ENCODE results near the gene TAF13. TPM values are rescaled to one million over a fixed set of nuclear protein-coding genes. Genes with fewer than 3 reads are reported as not detected.

Gene TAF13
- polyA plus RNA-seq, 1 experiment = 81.9 TPM

- Histone ChIP-seq H3K27me3 (ENCODE audit: control insufficient read depth, insufficient read depth, low read length) (no peaks in the 10 kb centered on the region), H3K9me3 (ENCODE audit: control insufficient read depth, insufficient read depth, low read length) (peaks cover 5% of the 10 kb centered on the region; the same call in 1 of the 2 replicates), H3K4me3 (ENCODE audit: low read depth, low read length) (no peak overlapping the region), H3K27ac (ENCODE audit: low read depth, low read length) (no peak overlapping the region)
- POLR2A ChIA-PET = no interaction called here
- no peak for TF ChIP-seq CTCF (IDR thresholded peaks at IDR 0.05; ENCODE audit: low read depth, low read length)
- CTCF ChIA-PET = interaction anchor here (1.0 to 1.3 kb wide), 3 partner anchors 15 to 18 kb away, joined by 3 to 6 read pairs (median 6); a partner anchor contains a TSS
- DNase-seq (ENCODE audit: low read depth, low spot score) = no peak
These were observed 19.1 kb upstream of the TAF13 start for GRCh38 chr1:109094871-109095270.

GRCh38 chr1:109094377-109094803 lies 18.6 kb upstream of the TAF13 start:
- peak; percentile 49 for DNase-seq (ENCODE audit: low read depth, low spot score)
- CTCF ChIA-PET = interaction anchor here (1.0 to 1.3 kb wide), 3 partner anchors 16 to 19 kb away, joined by 3 to 6 read pairs (median 6); a partner anchor contains a TSS
- Histone ChIP-seq H3K27me3 (ENCODE audit: control insufficient read depth, insufficient read depth, low read length) (no peaks in the 10 kb centered on the region), H3K4me3 (ENCODE audit: low read depth, low read length) (no peak overlapping the region; the same call in 1 of the 2 replicates), H3K9me3 (ENCODE audit: control insufficient read depth, insufficient read depth, low read length) (peaks cover 9% of the 10 kb centered on the region; the same call in 1 of the 2 replicates), H3K27ac (ENCODE audit: low read depth, low read length) (peak overlapping the region; percentile 55)
- no peak for TF ChIP-seq CTCF (IDR thresholded peaks at IDR 0.05; ENCODE audit: low read depth, low read length)
- POLR2A ChIA-PET = no interaction called here

GRCh38 chr1:109091839-109092193 lies 16.0 kb upstream of the TAF13 start:
- CTCF ChIA-PET = interaction anchor here (0.6 to 2.8 kb wide), 4 partner anchors 8 to 187 kb away, joined by 3 to 15 read pairs (median 8); no protein-coding TSS in a partner anchor
- Histone ChIP-seq H3K9me3 (ENCODE audit: control insufficient read depth, insufficient read depth, low read length) (peaks cover 9% of the 10 kb centered on the region; the same call in 1 of the 2 replicates), H3K27me3 (ENCODE audit: control insufficient read depth, insufficient read depth, low read length) (no peaks in the 10 kb centered on the region), H3K4me3 (ENCODE audit: low read depth, low read length) (peak overlapping the region; percentile 92), H3K27ac (ENCODE audit: low read depth, low read length) (peak overlapping the region; percentile 99)
- TF ChIP-seq CTCF (IDR thresholded peaks at IDR 0.05; ENCODE audit: low read depth, low read length) = no peak
- POLR2A ChIA-PET = interaction anchor here (2.4 to 2.7 kb wide), 2 partner anchors 9 to 16 kb away, joined by 10 to 55 read pairs; partner anchors contain the start of gene TAF13
- DNase-seq (ENCODE audit: low read depth, low spot score) = no peak

- Histone ChIP-seq H3K9me3 (ENCODE audit: control insufficient read depth, insufficient read depth, low read length) (peaks cover 9% of the 10 kb centered on the region; the same call in 1 of the 2 replicates), H3K4me3 (ENCODE audit: low read depth, low read length) (peak overlapping the region; percentile 92), H3K27ac (ENCODE audit: low read depth, low read length) (peak overlapping the region; percentile 99), H3K27me3 (ENCODE audit: control insufficient read depth, insufficient read depth, low read length) (no peaks in the 10 kb centered on the region)
- ChIA-PET POLR2A (interaction anchor here (0.6 to 2.7 kb wide), 5 partner anchors 9 to 185 kb away, joined by 4 to 55 read pairs (median 9); partner anchors contain the start of genes TAF13 and WDR47), CTCF (interaction anchor here (1.0 to 2.8 kb wide), 3 partner anchors 9 to 110 kb away, joined by 3 to 15 read pairs (median 3); a partner anchor contains a TSS)
- TF ChIP-seq CTCF (IDR thresholded peaks at IDR 0.05; ENCODE audit: low read depth, low read length) = no peak
- no peak for DNase-seq (ENCODE audit: low read depth, low spot score)
These were observed 15.5 kb upstream of the TAF13 start for GRCh38 chr1:109091078-109091838.

All from AG04450 (cell line).